Measurements from ENCODE around the gene ST14.
"Not testable (repeated sequence)": the region's sequence is repeated elsewhere in the genome, so short reads cannot be mapped to it uniquely, and the experiment has no call there.

The ST14 gene

GRCh38 chr11:130163346-130164220 lies 4.0 kb downstream of the ST14 start:
- no peak for DNase-seq (ENCODE audit: low spot score)

GRCh38 chr11:130164221-130164570 lies 4.6 kb downstream of the ST14 start:
- no peak for DNase-seq (ENCODE audit: low spot score)

GRCh38 chr11:130165601-130166456 lies 6.2 kb downstream of the ST14 start:
- no peak for DNase-seq (ENCODE audit: low spot score)

- peak; percentile 15 for DNase-seq (ENCODE audit: low spot score)
Observed at GRCh38 chr11:130166457-130166784, 6.8 kb downstream of the ST14 start.

GRCh38 chr11:130167146-130167545 lies 7.6 kb downstream of the ST14 start:
- no peak for DNase-seq (ENCODE audit: low spot score)

GRCh38 chr11:130168105-130168504 lies 8.5 kb downstream of the ST14 start:
- DNase-seq (ENCODE audit: low spot score): no peak

GRCh38 chr11:130170345-130170744 lies 10.8 kb downstream of the ST14 start:
- DNase-seq (ENCODE audit: low spot score): no peak

- no peak for DNase-seq (ENCODE audit: low spot score)
Observed at GRCh38 chr11:130171534-130171933, 12.0 kb downstream of the ST14 start.

- DNase-seq (ENCODE audit: low spot score): not testable (repeated sequence)
Observed at GRCh38 chr11:130172001-130172400, 12.4 kb downstream of the ST14 start.

- DNase-seq (ENCODE audit: low spot score): no peak
Observed at GRCh38 chr11:130174642-130175041, 15.1 kb downstream of the ST14 start.

GRCh38 chr11:130175898-130176297 lies 16.3 kb downstream of the ST14 start:
- no peak for DNase-seq (ENCODE audit: low spot score)

- no peak for DNase-seq (ENCODE audit: low spot score)
Observed at GRCh38 chr11:130177782-130178181, 18.2 kb downstream of the ST14 start.

- DNase-seq (ENCODE audit: low spot score): no peak
Observed at GRCh38 chr11:130178441-130179339, 19.1 kb downstream of the ST14 start.

GRCh38 chr11:130179396-130180306 lies 20.1 kb downstream of the ST14 start:
- no peak for DNase-seq (ENCODE audit: low spot score)

- no peak for DNase-seq (ENCODE audit: low spot score)
Observed at GRCh38 chr11:130180491-130180890, 20.9 kb downstream of the ST14 start.

- no peak for DNase-seq (ENCODE audit: low spot score)
Observed at GRCh38 chr11:130180896-130181294, 21.3 kb downstream of the ST14 start.

- no peak for DNase-seq (ENCODE audit: low spot score)
Observed at GRCh38 chr11:130181295-130182272, 22.0 kb downstream of the ST14 start.

- DNase-seq (ENCODE audit: low spot score): no peak
Observed at GRCh38 chr11:130183878-130184610, 24.5 kb downstream of the ST14 start.

- DNase-seq (ENCODE audit: low spot score): no peak
Observed at GRCh38 chr11:130187096-130187495, 27.5 kb downstream of the ST14 start.

All from SK-N-DZ (cell line).